HG03025 (cell line): Measurements from ENCODE around the gene RAB1A.
A peak's percentile ranks its signal among the peaks of the same experiment; 100 is the strongest.

Experiments used
- ATAC-seq: cut with Tn5 transposase; IDR thresholded peaks from one replicate; pipeline ENCODE4 v1.9.1; 2021; ENCODE audit warnings: mild to moderate bottlenecking, moderate library complexity; ENCODE audit not compliant: unreplicated experiment, low FRiP score

The RAB1A gene

DNA sequence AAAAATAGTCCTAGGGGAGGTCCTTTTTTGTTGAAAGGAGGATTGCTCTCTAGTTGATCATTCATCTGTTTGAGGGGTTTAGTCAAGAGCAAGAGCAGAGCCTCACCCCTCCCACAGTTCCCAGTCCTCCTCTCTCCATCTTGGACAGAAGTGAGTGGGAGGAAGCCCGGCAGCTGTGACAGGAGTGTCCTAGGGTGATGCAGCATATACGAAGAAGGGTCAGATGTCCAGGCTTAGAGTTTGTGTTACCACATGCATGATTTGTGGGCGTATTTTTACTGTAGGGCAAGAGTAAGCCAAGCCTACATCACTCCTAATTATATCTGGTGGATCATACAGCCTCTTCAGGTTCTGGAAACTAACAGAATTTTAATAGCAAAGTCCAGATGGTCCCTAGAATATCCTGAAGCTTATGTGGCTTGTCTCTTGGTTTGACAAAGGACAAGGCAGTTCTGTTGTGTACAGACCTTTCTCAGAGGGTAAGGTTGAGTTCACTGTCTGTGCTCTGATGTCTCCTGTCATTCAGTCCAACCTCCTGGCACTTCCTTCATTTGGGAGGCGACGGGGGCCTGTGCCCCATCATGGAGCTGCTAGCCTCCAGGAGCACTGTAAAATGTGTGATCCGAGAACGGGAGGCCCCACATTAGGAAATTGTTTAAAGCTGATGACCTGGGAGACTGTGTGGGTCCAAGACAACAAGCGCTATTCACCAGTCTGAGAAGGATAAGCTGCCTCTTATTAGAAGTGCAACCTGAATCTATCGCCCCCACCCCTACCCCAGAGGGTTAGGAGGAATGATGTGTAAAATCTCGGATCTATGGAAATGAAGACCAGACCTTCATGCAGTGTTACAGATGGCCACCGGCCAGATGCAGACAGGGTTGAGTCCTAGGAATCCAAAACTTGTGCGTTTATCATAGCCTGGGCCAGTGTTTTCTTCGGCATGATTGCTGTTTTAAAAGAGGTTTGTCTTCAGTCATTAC, 66.8 kb downstream of the RAB1A start:
- no peak for ATAC-seq

DNA sequence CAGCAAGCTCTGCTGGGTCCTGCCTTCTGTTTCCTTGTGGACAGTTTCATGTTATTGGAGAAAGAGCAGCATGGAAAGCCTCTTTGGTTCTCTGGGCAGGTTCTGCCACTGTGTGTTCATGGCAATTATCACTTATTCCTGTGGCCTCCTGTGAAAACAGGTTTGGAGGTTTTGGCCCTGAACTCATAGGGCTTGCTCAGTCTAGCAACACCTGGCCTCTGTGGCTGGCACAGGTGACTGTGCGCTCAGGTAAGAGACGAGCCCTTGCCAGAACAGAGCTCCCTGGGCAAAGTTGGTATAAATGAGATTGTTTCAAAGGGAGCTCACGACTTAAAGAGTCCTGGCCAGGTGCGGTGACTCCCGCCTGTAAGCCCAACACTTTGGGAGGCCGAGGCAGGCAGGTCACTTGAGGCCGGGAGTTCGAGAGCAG, 68.0 kb downstream of the RAB1A start:
- no peak for ATAC-seq

DNA sequence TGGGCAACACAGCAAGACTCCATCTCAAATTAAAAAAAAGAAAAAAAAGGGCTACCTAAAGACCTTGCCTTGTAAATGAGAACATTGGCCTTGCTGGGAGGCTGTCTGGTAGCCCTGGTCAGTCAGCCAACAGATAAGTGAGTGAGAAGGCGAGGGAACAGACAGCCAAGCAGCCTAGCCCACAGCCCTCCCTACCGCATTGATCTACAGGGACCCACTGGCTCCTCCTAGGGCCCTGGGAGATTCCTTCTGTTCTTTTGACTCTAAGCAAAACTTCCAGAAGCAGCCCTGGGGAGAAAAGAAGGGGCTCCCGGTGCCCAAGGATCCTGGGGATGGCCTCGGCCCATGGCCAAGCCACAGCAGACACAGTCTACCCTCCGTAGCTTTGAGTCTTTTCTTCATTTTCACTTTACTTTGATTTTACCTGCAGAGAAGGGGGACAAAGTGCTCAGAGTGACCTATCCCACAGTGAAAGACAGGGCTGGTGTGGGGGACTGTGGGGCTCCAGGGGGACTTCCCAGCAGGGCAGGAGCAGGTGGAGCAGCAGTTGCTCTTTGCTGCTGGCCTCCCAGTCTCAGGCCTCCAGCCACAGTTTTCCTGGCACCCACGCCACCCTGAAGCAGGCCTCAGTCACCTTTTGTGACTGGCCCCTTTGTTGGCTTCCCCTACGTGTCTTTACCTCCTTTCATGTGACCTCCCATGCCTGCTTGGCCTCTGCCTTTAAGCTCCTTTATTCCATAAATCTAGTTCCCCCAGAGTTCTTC, 68.6 kb downstream of the RAB1A start:
- no peak for ATAC-seq

DNA sequence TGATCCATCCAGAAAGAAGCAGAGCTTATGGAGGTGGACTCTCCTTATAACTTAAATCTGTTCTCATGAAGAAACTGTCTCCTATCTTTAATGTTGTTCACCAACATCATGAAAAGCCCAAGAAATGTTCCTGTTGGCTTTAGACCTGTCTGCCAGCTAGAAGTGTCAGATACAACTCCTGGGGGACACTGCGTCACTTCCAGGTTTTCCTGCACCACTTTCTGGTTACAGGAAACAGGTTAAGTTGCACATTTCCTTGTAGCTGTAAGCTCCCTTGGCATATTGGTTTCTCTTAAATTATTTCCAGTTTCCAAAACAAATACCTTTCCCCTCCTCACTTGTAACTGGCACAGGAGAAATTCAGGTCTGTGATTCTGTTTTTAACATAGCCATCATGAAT, 70.8 kb downstream of the RAB1A start:
- ATAC-seq = no peak

DNA sequence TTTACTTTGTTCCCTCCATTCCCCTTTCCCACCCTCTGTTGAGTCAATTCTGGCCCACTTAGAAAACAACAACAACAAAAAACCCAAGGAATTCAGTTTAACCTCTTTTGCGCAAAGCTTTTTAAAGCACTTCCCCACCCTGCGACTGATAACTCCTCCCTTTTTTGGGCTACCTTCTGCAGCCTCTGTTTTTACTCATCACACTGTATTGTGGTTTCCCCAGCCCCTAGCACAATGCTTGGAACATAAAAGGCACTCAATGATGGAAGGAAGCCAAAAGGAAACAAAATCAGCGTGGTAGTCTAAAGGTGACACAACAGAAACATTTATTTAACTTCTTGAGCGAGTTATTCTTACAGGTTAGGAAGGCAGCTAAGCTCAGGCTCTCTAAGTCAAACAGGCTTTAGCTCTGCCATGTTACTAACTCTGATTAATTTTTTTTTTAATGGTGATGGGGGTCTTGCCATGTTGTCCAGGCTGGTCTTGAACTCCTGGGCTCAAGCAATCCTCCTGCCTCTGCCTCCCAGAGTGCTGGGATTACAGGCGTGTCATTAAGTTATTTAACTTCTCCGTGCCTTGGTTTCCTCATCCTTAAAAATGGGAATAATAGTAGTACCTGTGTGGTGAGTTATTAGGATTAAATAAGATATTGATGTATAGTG, 72.4 kb downstream of the RAB1A start:
- no peak for ATAC-seq

DNA sequence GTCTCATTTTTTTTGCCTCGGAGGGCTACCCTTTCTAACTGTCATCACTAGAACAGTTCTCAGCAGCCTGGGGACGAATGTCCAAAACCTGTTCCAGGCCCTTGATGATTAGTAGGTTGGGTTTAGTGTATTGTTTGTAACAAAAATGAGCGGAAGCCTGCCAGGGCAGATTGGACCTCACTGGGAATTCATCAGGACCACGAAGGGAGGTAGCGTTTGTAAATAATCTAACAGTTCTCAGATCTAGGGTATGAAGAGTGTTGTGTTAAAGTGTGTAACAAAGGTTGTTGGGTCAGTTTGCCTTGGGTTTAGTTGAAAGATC, 72.9 kb downstream of the RAB1A start:
- ATAC-seq = no peak

DNA sequence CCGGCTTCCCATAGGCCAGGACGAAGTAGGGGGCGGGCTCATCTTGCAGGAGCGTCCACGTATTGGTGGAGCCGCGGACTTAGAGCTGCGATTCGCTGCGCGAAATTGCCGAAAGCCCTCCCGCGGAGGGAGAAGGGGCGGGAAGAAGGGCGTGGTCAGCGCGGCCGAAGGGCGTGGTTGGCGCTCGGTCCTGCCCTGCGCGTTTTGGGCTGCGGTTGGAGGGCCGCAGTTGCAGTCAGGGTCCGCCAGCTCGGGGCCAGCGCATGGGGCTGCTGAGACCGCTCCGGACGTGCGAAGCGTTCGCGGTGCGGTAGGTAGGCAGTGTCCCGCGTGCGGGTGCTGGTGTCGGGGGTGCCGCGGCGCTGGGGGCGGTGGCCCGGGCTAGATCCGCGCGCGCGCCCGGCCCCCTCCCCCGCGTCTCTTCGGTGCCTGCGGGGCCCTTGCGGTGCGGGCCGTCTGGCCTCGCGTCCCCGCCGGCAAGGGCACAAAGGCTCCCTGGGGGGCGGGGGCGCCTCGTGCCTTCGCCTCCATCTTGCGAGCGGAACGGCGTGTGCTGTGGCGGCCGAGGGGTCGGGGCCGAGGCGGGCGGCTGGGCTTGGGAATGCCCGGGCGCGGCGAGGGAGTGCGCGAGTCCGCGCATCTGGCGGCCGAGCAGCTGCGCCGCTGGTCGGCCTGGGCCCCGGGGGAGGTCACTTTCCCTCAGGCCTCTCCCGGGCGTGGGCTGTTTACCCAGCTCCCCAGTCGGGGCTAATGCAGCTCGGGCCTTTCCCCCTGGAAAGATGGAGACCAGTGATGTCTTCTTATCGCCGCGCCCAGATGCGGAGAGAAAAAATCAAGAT, 73.5 kb downstream of the RAB1A start, which contains the start of gene CEP68:
CEP68 (plus strand) TSS at position 202 of the 839 bp plus-strand sequence. CDS start 13,029 bp downstream, outside the sequence.
- peak; percentile 85 for ATAC-seq

DNA sequence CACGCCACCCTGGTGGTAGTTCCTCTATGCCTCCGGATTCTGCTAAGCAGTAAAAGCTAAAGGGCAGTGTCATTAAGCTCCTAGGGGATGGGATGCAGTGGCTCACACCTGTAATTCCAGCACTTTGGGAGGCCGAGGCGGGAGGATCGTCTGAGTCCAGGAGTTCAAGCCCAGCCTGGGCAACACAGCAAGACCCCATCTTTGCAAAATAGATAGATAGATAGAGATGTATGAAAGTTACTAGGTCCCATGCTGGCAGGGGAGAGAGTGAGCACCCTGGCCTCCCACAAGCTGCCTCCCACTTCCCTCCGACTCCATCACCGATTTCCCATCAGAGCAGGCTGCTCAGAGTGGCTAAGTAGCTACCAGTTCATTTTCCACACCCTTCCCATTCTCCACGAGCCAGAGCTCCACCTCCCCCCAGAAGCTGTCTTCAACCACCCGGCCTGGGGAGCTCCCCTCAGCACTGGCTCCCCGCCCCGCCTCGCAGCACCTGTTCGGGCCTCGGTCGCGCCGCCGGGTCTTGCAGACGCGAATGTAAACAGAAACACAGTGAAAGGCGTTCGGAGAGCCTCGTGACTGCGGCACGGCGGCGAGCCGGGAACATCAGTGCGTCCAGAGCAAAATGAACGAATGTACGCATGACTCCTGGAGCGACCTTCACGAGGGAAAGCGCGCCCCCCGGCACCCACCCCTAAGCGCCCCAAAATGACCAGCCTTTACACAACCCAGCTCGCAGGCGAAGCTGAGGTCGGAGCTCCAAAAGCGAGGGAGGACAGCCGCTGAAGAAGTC, 74.3 kb downstream of the RAB1A start:
- ATAC-seq = peak; percentile 36

DNA sequence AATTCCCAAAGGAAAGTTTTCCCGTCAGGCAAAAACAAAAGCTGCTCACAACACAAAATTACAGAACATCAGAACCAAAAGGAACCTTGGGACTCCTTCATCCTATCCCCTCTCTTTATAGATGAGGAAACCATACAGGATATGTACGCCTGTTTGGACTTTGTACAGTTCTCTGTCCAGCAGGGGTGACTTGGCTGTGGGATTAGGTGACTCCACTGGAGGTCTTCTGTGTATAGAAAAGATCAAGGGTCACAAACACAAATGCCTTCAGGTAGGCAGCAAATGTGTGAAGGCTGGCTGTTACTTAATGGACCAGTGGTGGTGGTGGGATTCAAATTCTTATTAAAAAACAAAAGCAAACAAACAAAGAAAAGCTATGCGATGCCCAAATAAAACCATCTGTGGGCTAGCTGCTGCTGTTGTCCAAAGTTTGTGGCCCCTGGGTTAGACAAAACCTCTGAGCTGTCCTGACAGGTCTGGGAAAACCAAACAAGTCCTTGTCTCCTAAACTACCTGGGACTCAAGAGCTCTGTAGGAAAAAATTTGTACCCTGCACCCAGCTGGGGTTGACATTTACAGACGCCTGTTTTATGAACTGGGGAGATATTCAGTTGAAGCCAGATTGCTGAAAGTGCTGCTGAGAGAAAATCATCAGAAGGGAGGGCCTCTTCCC, 75.0 kb downstream of the RAB1A start:
- no peak for ATAC-seq

DNA sequence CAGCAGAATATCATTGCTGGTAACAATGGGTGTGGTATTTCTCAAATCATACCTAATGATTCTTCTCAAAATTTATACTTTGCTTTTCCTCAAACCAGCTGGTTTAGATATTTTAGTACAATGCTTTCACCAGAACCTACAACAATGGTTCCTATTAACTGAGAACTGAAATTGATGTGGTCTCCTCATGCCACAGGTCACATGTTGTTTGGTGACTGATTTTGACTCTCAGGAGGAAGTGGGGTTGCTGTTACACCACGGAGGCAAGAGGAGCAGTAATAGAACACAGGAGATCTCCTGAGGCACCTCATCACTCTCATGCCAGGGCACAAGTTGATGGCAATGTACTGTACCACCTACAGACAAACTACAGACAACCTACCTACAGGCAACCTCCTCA, 76.7 kb downstream of the RAB1A start:
- peak; percentile 36 for ATAC-seq

DNA sequence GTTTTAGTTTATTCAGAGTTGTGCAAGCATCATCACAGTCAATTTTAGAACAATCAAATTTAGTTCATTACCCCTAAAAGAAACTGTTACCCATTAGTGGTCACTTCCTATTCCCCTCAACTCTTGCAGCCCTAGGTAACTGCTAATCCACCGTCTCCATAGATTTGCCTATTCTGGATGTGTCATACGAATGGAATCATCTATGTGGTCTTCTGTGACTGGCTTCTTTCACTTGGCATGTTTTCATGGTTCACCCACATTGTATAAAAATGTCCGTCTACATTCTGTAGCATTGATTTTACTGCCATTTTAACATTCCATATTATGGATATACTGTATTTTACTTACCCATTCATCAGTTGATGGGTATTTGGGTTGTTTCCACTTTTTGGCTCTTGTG, 79.0 kb downstream of the RAB1A start:
- no peak for ATAC-seq

DNA sequence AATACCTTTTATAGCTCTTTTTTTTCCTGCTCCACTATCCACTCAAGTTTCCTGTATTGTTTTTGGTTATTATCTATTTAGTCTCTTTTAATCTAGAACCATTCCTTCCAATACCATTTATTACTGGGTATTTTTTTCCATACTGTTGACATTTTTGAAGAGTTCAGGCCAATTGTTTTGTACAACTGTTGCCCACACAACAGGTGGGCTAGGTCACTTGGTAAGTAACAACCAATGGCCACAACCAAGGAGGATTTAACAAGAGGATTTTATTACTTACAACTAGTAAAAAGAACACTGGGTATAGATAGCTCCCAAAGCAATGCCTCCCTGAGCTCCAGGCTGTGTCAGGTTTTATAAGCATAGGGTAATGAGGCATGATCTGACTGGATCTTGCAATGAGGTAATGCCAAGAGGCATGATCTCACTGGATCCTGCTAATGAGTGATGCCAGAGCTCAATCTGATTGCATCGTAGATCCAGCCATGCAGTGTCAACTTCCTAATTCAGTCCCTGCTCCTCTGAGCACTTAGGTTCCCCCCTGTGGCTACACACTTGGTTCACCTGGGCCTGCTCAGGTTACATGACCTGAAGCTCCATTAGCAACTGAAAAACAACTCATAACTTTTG, 80.8 kb downstream of the RAB1A start:
- ATAC-seq = no peak

DNA sequence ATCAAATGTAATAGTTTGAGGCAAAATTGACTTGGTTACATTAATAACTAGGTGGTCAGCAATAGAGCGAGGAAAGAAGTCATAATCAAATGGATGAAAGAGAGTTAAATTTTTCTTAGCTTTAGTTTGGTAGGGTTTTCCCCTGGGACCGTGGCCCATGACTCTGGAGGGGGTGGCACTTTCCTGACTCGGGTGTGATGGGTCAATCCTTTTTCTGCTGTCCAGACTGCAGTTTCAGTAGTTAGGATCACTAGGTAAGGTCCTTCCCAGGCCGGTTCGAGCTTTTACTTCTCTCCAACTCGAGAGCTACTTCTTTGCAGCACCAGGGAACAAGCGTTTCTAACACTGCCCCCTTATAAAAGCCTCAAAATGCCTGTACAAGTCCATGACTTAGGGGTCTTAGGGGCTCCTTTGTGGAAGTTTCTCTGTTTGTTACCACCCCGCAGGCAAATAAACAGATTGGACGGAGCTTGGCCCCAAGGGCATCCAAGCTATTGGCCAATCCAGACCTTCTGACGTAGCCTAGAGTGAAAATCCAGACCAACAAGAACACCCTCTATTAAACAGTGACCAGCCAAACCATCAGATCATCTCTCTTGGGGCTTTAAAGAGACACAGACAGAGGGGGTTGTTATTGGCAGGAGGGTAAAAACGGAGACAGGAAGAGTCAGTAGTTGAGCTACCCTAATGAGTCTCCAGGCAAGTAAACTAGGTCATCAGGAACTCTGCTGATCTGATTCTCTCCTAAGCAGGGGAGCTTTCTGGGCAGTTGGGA, 83.1 kb downstream of the RAB1A start:
- ATAC-seq = no peak

DNA sequence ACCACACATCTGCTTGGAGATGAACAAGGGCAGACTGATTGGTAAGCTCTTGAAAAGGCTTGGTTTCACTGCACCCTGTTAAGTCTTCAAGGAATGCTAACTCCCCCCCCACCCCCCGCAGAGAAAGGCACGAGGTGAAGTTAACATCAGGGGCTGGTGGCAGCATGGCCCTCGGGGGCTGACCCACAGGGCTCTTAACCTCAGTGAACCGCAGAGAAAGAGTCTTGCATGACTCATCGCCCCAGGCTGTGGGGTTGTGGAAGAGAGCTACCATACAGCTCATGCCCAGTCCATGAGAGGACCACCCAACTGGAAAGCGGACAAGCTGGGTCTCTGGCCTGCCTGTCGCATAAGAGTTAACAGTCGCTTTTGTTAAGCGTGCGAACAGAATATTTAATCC, 84.3 kb downstream of the RAB1A start:
- ATAC-seq = no peak

DNA sequence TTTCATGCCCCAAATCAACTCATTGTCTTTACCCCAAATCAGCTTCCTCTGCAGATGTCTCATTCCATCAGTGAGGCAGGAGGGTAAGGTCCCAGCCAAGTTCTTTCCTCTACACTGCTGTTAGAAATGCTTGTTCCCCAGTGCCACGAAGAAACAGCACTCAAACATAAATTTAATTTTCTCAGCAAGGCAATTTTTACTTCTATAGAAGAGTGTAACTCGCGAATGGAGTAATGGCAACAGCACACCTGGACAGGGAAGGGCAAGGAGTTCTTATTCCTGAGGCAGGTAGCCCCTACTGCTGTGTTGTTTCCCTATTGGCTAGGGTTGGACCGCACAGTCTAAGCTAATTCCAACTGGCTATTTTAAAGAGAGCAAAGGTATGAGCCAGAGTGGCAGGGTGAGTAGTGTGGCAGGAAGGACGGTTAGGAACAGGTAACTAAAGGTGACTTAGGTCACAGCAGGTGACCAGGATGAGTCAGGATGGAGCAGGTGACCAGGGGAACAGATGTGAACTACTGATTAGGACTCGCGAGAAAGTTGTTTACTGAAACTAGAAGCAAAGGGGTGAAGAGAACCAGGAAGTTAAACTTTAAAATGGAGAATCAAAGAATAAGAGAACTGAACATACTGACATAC, 85.7 kb downstream of the RAB1A start:
- no peak for ATAC-seq

DNA sequence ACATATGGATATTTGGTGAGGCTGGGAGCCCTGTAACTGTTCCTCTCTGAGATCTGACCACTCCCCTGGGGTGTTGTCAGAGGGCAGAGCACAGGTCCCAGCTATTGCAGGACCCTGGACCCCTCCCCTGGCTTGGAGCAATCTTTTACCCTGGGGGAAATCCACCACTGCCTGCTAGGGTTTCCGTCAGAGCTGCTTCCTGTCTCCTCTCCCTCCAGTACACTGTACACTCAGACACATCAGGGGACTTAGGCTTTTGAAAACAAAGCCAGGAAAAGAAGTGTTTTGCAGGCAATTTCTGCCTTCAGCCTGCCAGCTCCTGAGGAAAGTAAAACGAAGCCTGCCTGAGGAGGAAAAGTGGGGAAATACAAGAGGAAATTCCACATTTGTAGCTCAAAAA, 86.9 kb downstream of the RAB1A start:
- no peak for ATAC-seq
